HepG2 (cell line): ENCODE measurements around the gene SUN5. TPM values are rescaled to one million over a fixed set of nuclear protein-coding genes. Genes with fewer than 3 reads are reported as not detected.

Source experiments
- ATF7-NPFF ChIP-seq: sonication (generic); formaldehyde crosslinking; IDR thresholded peaks from 2 replicates; pipeline ENCODE4 v1.8.1; 2023; ENCODE audit warnings: mild to moderate bottlenecking, low read depth, missing genetic modification reagents, moderate library complexity
- FOXK2 ChIP-seq: fragments of 450-650 bp; IDR thresholded peaks from 2 replicates; pipeline ENCODE4 v1.6.1; 2016
- HOMEZ ChIP-seq: IDR thresholded peaks from 2 replicates; pipeline ENCODE4 v1.6.1; 2016; ENCODE audit warnings: low read depth
- KAT7 ChIP-seq: IDR thresholded peaks from 2 replicates; pipeline ENCODE4 v1.6.1; 2018; ENCODE audit warnings: borderline replicate concordance, missing compliant biosample characterization
- KDM5A ChIP-seq: fragments of 200-600 bp; sonication (generic); IDR thresholded peaks from 2 replicates; pipeline ENCODE4 v1.7.0; 2018; ENCODE audit warnings: antibody characterized with exemption, mild to moderate bottlenecking, low read length, borderline replicate concordance
- NCOA5 ChIP-seq: sonication (generic); formaldehyde crosslinking; IDR thresholded peaks from 2 replicates; pipeline ENCODE4 v1.4.0; 2020; ENCODE audit warnings: missing genetic modification reagents
- PHF20 ChIP-seq: sonication (generic); formaldehyde crosslinking; IDR thresholded peaks from 2 replicates; pipeline ENCODE4 v1.5.0; 2020; ENCODE audit warnings: mild to moderate bottlenecking, missing genetic modification reagents
- PITX1 ChIP-seq: sonication (generic); formaldehyde crosslinking; IDR thresholded peaks from 2 replicates; pipeline ENCODE4 v1.5.1; 2020; ENCODE audit warnings: mild to moderate bottlenecking, missing genetic modification reagents
- PRDM4 ChIP-seq: sonication (generic); formaldehyde crosslinking; IDR thresholded peaks from 2 replicates; pipeline ENCODE4 v1.9.0; 2021; ENCODE audit warnings: missing genetic modification reagents, borderline replicate concordance
- RBAK ChIP-seq: sonication (generic); formaldehyde crosslinking; IDR thresholded peaks from 2 replicates; pipeline ENCODE4 v1.5.1; 2020; ENCODE audit warnings: mild to moderate bottlenecking, missing genetic modification reagents
- SALL2 ChIP-seq: sonication (generic); formaldehyde crosslinking; IDR thresholded peaks from 2 replicates; pipeline ENCODE4 v1.8.1; 2023; ENCODE audit warnings: mild to moderate bottlenecking, missing genetic modification reagents, inconsistent platforms
- SIN3A ChIP-seq: IDR thresholded peaks from 2 replicates; pipeline ENCODE4 v1.6.1; 2011; ENCODE audit warnings: low read depth, mild to moderate bottlenecking, control low read depth, low read length, borderline replicate concordance
- SIX4 ChIP-seq: sonication (generic); formaldehyde crosslinking; IDR thresholded peaks from 2 replicates; pipeline ENCODE4 v1.4.0; 2020; ENCODE audit warnings: missing genetic modification reagents
- SNAPC2 ChIP-seq: sonication (generic); formaldehyde crosslinking; IDR thresholded peaks from 2 replicates; pipeline ENCODE4 v1.8.1; 2022; ENCODE audit warnings: mild to moderate bottlenecking, missing genetic modification reagents
- SOX6 ChIP-seq, 2 experiments: fragments of 450-650 bp in 1 of 2; sonication (generic) in 1 of 2; formaldehyde crosslinking in 1 of 2; IDR thresholded peaks; 2 replicates each; pipeline versions ENCODE4 v1.4.0 to v1.6.1; 2017 to 2020; ENCODE audit warnings: antibody characterized with exemption in 1 of 2, mild to moderate bottlenecking in 1 of 2, missing genetic modification reagents in 1 of 2
- SP140L ChIP-seq: sonication (generic); formaldehyde crosslinking; IDR thresholded peaks from 2 replicates; pipeline ENCODE4 v1.4.0; 2020; ENCODE audit warnings: missing genetic modification reagents, borderline replicate concordance
- TCF7 ChIP-seq: sonication (generic); IDR thresholded peaks from 2 replicates; pipeline ENCODE4 v1.6.1; 2016; ENCODE audit warnings: antibody characterized with exemption, low read depth
- TFDP2 ChIP-seq: sonication (generic); formaldehyde crosslinking; IDR thresholded peaks from 2 replicates; pipeline ENCODE4 v1.4.0; 2020; ENCODE audit warnings: missing genetic modification reagents
- TGIF2 ChIP-seq: IDR thresholded peaks from 2 replicates; pipeline ENCODE4 v1.6.1; 2016; ENCODE audit warnings: control low read depth, missing compliant biosample characterization
- ZKSCAN8 ChIP-seq: IDR thresholded peaks from 2 replicates; pipeline ENCODE4 v1.6.1; 2016; ENCODE audit warnings: borderline replicate concordance, missing genetic modification reagents, missing compliant biosample characterization
- ZMAT3 ChIP-seq: sonication (generic); formaldehyde crosslinking; conservative IDR thresholded peaks from 2 replicates; pipeline ENCODE4 v1.7.0; 2021; ENCODE audit warnings: missing genetic modification reagents
- ZNF337 ChIP-seq: sonication (generic); formaldehyde crosslinking; IDR thresholded peaks from 2 replicates; pipeline ENCODE4 v1.5.1; 2020; ENCODE audit warnings: missing genetic modification reagents, low read depth, mild to moderate bottlenecking, borderline replicate concordance
- polyA plus RNA-seq, 8 experiments: library from polyadenylated mRNA; depleted of rRNA in 3 of 8; stranded (reverse) in 7 of 8; unstranded in 1 of 8; fragments of >200 nt; fragmentation: Illumina TruSeq in 4 of 8; extraction: Trizol in 4 of 8; gene quantifications; 2 replicates each; pipeline versions ENCODE4 v1.2.1 to v1.2.3, GENCODE V29; 2011 to 2016; ENCODE audit warnings: low read depth in 4 of 8, missing spikeins in 1 of 8, mixed read lengths in 1 of 8; ENCODE audit not compliant: insufficient read depth in 1 of 8
- total RNA-seq, 5 experiments: library from RNA; depleted of rRNA; stranded (reverse); fragments of >200 nt; fragmentation: Illumina TruSeq; extraction: Trizol; gene quantifications; 2 replicates each; pipeline ENCODE4 v1.2.3, GENCODE V29; 2016; ENCODE audit warnings: low read depth in 1 of 5

Gene SUN5
- total and polyA plus RNA-seq, 2 of the 13 experiments (the other 11 are each of a cell fraction or from before 2014, with no cell fraction given) = not detected

GRCh38 chr20:33005908-33006775, 1.9 kb upstream of the SUN5 start (continued):
- TF ChIP-seq HOMEZ (CRISPR knock-in tag) (peak; percentile 89), SALL2 (peak; percentile 64), PHF20 (no peak), ZNF337 (peak; percentile 71; the same call in 1 of the 2 replicates), SP140L (0 out of 2 replicates have a peak, but pooled peaks have one; percentile 14), KDM5A (no peak), SIX4 (peak; percentile 53; the same call in 1 of the 2 replicates), TCF7 (peak; percentile 85), ZKSCAN8 (CRISPR knock-in tag) (peak; percentile 95; the same call in 1 of the 2 replicates), ZMAT3 (CRISPR knock-in tag) (peak; percentile 73), SIN3A (0 out of 2 replicates have a peak, but pooled peaks have one; percentile 79), RBAK (CRISPR knock-in tag) (no peak), TGIF2 (CRISPR knock-in tag) (no peak), SNAPC2 (peak; percentile 77), NCOA5 (CRISPR knock-in tag) (no peak), KAT7 (CRISPR knock-in tag) (peak; percentile 90), ATF7-NPFF (CRISPR knock-in tag) (peak; percentile 55; the same call in 1 of the 2 replicates), PITX1 (CRISPR knock-in tag) (peak; percentile 87), PRDM4 (CRISPR knock-in tag) (peak; percentile 45; the same call in 1 of the 2 replicates), FOXK2 (no peak), TFDP2 (CRISPR knock-in tag) (no peak), SOX6 (IDR thresholded peaks at IDR 0.05) (no peak), SOX6 (CRISPR knock-in tag; IDR thresholded peaks at IDR 0.05) (peak; percentile 92)
